ENCODE results near the gene SET. TPM values are rescaled to one million over a fixed set of nuclear protein-coding genes. Genes with fewer than 3 reads are reported as not detected.

SET gene
- total and polyA plus RNA-seq, 2 of the 13 experiments (the other 11 are each of a cell fraction or from before 2014, with no cell fraction given), result 94.2 to 611 TPM

DNA sequence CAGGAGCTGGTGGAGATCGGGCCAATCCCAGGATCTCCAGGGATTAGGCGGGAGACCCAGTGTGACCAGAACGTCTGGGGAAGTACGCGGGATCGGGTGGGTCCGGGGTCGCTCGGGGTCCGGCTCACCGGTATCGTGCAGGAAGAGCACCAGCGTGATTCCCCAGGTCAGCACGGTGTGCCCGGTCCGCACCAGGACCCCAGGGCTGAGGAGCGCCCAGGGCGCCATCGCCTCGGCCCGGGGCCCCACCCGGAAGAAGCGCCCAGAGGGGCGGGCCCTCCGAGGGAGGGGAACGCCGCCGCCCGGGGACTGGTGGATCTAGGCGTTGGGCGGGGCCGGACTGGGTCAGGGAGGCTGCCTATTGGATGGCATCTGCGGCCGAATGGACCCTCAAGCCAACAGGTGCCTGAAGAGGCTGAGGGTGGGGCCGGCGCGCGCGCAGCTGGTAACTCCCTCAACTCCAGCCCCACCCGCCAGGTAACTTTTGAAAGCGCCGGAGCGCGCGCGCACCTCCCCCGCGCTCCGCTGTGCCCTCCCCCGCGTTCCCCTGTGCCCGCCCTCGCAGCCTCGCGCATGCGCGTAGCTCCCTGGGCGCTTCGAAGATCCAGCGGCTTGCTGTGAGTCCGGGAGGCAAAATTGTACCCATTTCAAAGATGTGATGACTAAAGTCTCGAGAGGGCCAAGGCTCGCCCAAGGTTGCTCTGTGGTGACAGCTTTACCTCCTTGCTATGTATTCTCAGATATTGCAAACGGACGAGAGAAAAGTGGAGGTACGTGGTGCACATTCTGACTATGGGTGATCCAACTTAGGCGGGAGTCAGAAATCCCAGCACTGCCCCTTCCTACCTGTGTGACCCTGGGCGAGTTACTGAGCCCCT lies 35.1 kb downstream of the SET start, which contains the start of gene ZDHHC12 (continued):
- TF ChIP-seq, protein P1, sequence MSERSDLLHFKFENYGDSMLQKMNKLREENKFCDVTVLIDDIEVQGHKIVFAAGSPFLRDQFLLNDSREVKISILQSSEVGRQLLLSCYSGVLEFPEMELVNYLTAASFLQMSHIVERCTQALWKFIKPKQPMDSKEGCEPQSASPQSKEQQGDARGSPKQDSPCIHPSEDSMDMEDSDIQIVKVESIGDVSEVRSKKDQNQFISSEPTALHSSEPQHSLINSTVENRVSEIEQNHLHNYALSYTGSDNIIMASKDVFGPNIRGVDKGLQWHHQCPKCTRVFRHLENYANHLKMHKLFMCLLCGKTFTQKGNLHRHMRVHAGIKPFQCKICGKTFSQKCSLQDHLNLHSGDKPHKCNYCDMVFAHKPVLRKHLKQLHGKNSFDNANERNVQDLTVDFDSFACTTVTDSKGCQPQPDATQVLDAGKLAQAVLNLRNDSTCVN (CRISPR knock-in tag; IDR thresholded peaks at IDR 0.05; ENCODE audit: borderline replicate concordance), result no peak; the same call in 1 of the 2 replicates
- TF ChIP-seq TEAD2 (CRISPR knock-in tag; IDR thresholded peaks at IDR 0.05) (no peak), GTF3A (CRISPR knock-in tag; conservative IDR thresholded peaks at IDR 0.05) (no peak), ZNF12 (CRISPR knock-in tag; IDR thresholded peaks at IDR 0.05) (0 out of 2 replicates have a peak, but pooled peaks have one; percentile 61), ZNF138 (CRISPR knock-in tag; IDR thresholded peaks at IDR 0.05; ENCODE audit: low read depth) (no peak), GZF1 (CRISPR knock-in tag; IDR thresholded peaks at IDR 0.05) (0 out of 2 replicates have a peak, but pooled peaks have one; percentile 22), AHR (CRISPR knock-in tag; IDR thresholded peaks at IDR 0.05) (no peak), ZNF253 (CRISPR knock-in tag; IDR thresholded peaks at IDR 0.05; ENCODE audit: borderline replicate concordance) (no peak), CCDC6 (CRISPR knock-in tag; IDR thresholded peaks at IDR 0.05) (no peak), SNRNP70 (IDR thresholded peaks at IDR 0.05; ENCODE audit: low read depth, low read length) (no peak), ZKSCAN5 (CRISPR knock-in tag; IDR thresholded peaks at IDR 0.05) (no peak), ZNF207 (IDR thresholded peaks at IDR 0.05; ENCODE audit: borderline replicate concordance) (no peak), MAFF (IDR thresholded peaks at IDR 0.05; ENCODE audit: low read depth, low read length) (no peak), NFKB2 (CRISPR knock-in tag; IDR thresholded peaks at IDR 0.05; ENCODE audit: borderline replicate concordance) (peak; percentile 80; the same call in 1 of the 2 replicates), ZNF598 (CRISPR knock-in tag; IDR thresholded peaks at IDR 0.05; ENCODE audit: borderline replicate concordance) (peak; percentile 95; the same call in 1 of the 2 replicates), ZNF383 (CRISPR knock-in tag; IDR thresholded peaks at IDR 0.05; ENCODE audit: borderline replicate concordance) (no peak), ZFP41 (CRISPR knock-in tag; IDR thresholded peaks at IDR 0.05; ENCODE audit: borderline replicate concordance) (no peak), WIZ (CRISPR knock-in tag; IDR thresholded peaks at IDR 0.05) (no peak), HHEX (CRISPR knock-in tag; IDR thresholded peaks at IDR 0.05) (no peak), HNRNPL (IDR thresholded peaks at IDR 0.05; ENCODE audit: low read depth, low read length) (no peak), ERF (CRISPR knock-in tag; IDR thresholded peaks at IDR 0.05) (no peak), ARNT2 (CRISPR knock-in tag; IDR thresholded peaks at IDR 0.05; ENCODE audit: low read depth) (peak; percentile 83; the same call in 1 of the 2 replicates)
- TF ChIP-seq, protein P2, sequence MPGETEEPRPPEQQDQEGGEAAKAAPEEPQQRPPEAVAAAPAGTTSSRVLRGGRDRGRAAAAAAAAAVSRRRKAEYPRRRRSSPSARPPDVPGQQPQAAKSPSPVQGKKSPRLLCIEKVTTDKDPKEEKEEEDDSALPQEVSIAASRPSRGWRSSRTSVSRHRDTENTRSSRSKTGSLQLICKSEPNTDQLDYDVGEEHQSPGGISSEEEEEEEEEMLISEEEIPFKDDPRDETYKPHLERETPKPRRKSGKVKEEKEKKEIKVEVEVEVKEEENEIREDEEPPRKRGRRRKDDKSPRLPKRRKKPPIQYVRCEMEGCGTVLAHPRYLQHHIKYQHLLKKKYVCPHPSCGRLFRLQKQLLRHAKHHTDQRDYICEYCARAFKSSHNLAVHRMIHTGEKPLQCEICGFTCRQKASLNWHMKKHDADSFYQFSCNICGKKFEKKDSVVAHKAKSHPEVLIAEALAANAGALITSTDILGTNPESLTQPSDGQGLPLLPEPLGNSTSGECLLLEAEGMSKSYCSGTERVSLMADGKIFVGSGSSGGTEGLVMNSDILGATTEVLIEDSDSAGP (CRISPR knock-in tag; IDR thresholded peaks at IDR 0.05; ENCODE audit: borderline replicate concordance), result peak; percentile 82
- TF ChIP-seq, protein P3, sequence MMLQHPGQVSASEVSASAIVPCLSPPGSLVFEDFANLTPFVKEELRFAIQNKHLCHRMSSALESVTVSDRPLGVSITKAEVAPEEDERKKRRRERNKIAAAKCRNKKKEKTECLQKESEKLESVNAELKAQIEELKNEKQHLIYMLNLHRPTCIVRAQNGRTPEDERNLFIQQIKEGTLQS (CRISPR knock-in tag; IDR thresholded peaks at IDR 0.05), result 0 out of 2 replicates have a peak, but pooled peaks have one; percentile 1
- TF ChIP-seq, protein P4, sequence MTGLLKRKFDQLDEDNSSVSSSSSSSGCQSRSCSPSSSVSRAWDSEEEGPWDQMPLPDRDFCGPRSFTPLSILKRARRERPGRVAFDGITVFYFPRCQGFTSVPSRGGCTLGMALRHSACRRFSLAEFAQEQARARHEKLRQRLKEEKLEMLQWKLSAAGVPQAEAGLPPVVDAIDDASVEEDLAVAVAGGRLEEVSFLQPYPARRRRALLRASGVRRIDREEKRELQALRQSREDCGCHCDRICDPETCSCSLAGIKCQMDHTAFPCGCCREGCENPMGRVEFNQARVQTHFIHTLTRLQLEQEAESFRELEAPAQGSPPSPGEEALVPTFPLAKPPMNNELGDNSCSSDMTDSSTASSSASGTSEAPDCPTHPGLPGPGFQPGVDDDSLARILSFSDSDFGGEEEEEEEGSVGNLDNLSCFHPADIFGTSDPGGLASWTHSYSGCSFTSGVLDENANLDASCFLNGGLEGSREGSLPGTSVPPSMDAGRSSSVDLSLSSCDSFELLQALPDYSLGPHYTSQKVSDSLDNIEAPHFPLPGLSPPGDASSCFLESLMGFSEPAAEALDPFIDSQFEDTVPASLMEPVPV (CRISPR knock-in tag; IDR thresholded peaks at IDR 0.05), result no peak
